ENCODE measurements around the gene CHST12.

CHST12 gene

GRCh38 chr7:2460188-2460587 lies 56.8 kb downstream of the CHST12 start:
- no peak overlapping the region for H3K4me3 ChIP-seq (ENCODE audit: low read depth, low read length)
- ChIA-PET POLR2A (no interaction called here), CTCF (interaction anchor here (0.7 to 6.7 kb wide), 3 partner anchors 9 to 96 kb away, joined by 3 to 54 read pairs (median 3); partner anchors contain the start of gene BRAT1)
- no peak for TF ChIP-seq CTCF (IDR thresholded peaks at IDR 0.05; ENCODE audit: insufficient read depth, low read length, missing control alignments)
- no peak for DNase-seq (ENCODE audit: low read depth, low spot score)

GRCh38 chr7:2460641-2461040 lies 57.2 kb downstream of the CHST12 start:
- POLR2A ChIA-PET: no interaction called here
- DNase-seq (ENCODE audit: low read depth, low spot score): no peak
- H3K4me3 ChIP-seq (ENCODE audit: low read depth, low read length): no peak overlapping the region
- no peak for TF ChIP-seq CTCF (IDR thresholded peaks at IDR 0.05; ENCODE audit: insufficient read depth, low read length, missing control alignments)
- CTCF ChIA-PET: interaction anchor here (1.0 to 6.7 kb wide), 2 partner anchors 8 to 9 kb away, joined by 3 to 54 read pairs; no protein-coding TSS in a partner anchor

DNA sequence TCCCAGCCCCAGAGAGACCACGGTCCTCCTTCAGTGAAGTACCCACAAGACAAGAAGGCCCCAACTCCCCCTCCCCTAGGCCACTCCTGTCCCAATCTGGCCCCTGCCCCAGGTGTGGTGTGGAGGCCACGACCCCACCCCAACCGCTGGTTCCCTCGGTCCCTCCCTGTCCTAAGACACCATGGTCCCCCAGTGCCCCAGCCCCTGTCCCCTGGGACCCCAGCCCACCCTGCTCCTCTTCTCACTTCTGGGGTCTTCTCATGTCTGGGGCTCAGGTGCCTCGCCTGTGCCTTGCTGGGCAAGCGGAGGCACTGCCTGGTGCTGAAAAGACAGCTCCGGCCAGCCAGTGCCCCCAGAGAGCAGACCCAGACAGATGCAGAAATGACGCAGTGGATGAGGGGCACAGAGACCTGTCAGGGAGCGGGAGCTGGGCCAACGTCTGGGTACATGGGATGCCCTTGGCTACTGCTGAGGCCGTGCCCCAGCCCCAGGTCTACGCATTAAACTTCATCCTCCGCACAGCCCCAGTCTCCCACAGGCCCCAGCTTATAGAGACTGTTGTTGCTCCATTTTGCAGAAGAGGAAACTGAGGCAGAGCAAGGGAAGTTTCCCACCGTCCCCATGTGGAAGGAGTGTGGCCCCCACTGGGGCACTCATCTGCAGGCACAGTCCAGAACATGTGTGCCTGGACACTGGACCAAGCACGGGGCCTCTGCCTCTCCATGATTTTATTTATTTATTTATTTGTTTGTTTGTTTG lies 58.0 kb downstream of the CHST12 start:
- CTCF ChIA-PET: interaction anchor here (0.6 to 6.7 kb wide), 2 partner anchors 8 to 109 kb away, joined by 3 to 54 read pairs; no protein-coding TSS in a partner anchor

DNA sequence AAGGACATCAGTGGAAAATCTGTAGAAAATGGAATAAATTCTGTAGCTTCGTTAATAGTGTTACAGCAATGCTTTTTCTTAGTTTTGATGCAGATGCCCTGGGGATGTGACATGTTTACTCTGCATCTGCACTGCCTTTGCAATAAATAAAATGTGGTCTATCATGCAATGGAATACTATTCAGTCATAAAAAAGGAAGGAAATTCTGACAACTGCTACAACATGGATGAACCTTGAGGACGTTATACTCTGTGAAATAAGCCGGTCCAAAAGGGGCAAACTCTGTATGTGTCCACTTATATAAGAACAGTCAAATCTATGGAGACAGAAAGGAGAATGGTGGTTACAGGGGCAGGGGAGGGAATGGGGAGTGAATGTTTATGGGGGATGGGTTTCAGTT lies 59.3 kb downstream of the CHST12 start:
- no peak for TF ChIP-seq CTCF (IDR thresholded peaks at IDR 0.05; ENCODE audit: insufficient read depth, low read length, missing control alignments)
- ChIA-PET CTCF (no interaction called here), POLR2A (no interaction called here)

More for the DNA sequence above, 58.0 kb downstream of the CHST12 start:
- TF ChIP-seq CTCF (IDR thresholded peaks at IDR 0.05; ENCODE audit: insufficient read depth, low read length, missing control alignments): no peak
- POLR2A ChIA-PET: no interaction called here
- no peak for DNase-seq (ENCODE audit: low read depth, low spot score)
- H3K4me3 ChIP-seq (ENCODE audit: low read depth, low read length): no peak overlapping the region

GRCh38 chr7:2465928-2466327 lies 62.5 kb downstream of the CHST12 start:
- DNase-seq (ENCODE audit: low read depth, low spot score): no peak
- POLR2A ChIA-PET: no interaction called here
- no peak overlapping the region for H3K4me3 ChIP-seq (ENCODE audit: low read depth, low read length)
- TF ChIP-seq CTCF (IDR thresholded peaks at IDR 0.05; ENCODE audit: insufficient read depth, low read length, missing control alignments): no peak
- CTCF ChIA-PET: interaction anchor here (0.9 to 2.3 kb wide), 3 partner anchors 15 to 61 kb away, joined by 3 to 12 read pairs (median 6); no protein-coding TSS in a partner anchor

More for the DNA sequence above, 59.3 kb downstream of the CHST12 start:
- DNase-seq (ENCODE audit: low read depth, low spot score): no peak
- H3K4me3 ChIP-seq (ENCODE audit: low read depth, low read length): no peak overlapping the region

- no peak overlapping the region for H3K4me3 ChIP-seq (ENCODE audit: low read depth, low read length)
- ChIA-PET POLR2A (no interaction called here), CTCF (interaction anchor here (0.7 to 6.9 kb wide), 4 partner anchors 8 to 107 kb away, joined by 3 to 117 read pairs (median 30); no protein-coding TSS in a partner anchor)
- no peak for DNase-seq (ENCODE audit: low read depth, low spot score)
- no peak for TF ChIP-seq CTCF (IDR thresholded peaks at IDR 0.05; ENCODE audit: insufficient read depth, low read length, missing control alignments)
These were observed 63.3 kb downstream of the CHST12 start for GRCh38 chr7:2466675-2467074.

Data from AG04449 (cell line).